HG02852 (cell line): ENCODE results near the gene CCDC39.

Experiments used
- ATAC-seq: cut with Tn5 transposase; IDR thresholded peaks from one replicate; pipeline ENCODE4 v1.9.1; 2021; ENCODE audit warnings: mild to moderate bottlenecking, moderate library complexity; ENCODE audit not compliant: unreplicated experiment

The CCDC39 gene

DNA sequence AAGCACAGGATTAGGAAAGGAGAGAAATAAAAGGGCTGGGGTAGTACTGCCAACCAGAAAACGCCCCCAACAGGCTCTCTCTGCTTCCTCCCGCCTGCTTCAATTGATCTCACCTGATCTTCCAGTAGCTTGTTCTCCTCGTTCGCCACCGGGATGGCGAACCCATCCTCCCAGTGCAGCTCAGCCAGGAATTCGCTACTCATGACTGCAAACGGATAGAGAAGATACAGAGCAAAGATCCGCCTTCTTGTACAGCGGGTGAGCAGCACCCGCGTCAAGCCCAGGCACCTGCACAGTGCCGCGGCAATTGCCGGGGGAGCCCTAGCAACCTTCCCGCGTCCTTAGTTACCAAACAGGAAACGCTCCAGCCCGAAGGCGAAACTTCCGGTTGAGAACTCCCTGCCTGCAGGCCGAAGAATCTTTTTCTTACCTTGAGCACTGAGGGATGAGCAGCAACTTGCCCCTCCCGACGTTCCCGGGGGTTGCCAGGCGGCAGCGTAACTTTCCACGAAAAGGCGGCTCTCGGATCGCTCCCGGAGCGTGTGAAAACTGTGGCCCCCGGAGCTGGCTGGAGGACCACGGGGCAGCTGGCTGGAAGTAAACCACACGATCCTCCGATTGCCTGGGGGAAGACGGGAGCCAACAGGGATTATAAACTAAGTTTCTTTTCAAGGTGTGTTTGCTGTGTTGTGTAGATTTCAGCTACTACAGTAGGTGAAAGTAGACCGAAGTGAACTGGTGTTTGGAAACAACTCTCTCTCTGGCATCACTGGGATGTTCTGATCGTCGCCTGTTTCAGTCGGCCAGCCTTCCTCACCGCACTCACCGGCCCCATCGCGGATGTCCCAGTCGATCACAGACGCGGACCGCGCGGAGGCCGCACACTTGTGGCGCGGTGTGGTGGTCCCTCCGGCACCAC lies at the start of gene CCDC39:
Gene CCDC39 (minus strand): TSS at position 312 of the 919 bp plus-strand sequence. CDS start 109 bp downstream, at position 203.
- peak; percentile 96 for ATAC-seq

DNA sequence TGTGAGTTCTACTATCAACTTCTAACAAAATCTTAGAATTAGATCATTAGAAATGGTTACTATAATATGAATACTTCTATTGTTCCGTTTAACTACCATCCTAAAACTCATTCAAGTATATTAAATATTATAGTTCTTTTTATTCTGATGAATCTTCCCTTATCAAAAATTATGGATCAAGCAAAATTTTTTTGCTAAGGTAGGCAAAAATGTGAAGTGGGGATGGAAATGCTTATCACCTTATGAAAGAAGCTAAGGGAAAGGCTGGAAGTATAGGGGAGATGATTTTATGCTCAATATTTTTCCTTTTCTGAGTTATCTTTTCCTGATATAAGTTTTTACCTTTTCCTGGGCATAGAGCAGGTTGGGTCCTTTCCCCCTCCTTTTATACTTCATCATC lies 40.7 kb upstream of the CCDC39 start:
- no peak for ATAC-seq

DNA sequence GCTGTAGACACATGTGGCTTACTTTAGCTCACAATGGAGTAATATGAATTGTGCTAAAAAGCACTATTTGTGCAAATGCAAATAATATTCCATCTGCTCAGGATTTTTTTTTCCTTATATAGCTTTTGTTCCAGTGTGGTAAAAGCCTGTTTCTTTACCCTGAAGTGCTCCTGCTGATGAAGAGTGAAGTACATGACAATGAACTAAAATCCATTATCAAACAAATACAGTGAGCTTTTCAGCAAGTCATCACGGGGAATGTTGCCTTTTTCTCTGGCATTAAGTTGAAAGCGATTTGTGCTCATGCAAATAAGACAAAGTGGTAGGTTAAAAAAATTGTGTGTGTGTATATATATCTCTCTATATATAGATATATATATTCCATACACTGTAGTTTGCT lies 28.6 kb upstream of the CCDC39 start:
- no peak for ATAC-seq

DNA sequence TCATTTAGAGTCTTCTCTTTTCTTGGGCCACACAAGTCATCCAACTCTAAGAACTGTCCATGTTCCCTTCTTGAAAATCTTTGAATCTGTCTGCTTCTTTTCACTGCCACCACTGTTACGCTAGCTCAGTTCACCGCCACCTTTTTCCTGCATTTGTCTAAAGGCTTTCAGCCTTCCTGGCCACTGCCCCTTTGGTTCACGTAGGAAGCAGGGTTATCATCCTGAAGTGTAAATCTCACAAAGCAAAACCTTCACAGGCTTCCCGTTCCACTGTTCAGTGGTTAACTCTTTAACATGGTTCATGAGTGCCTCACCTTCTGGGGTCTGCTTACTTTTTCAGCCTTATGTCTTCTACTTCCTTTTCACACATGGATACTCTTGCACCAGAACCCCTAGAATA lies 26.3 kb upstream of the CCDC39 start:
- no peak for ATAC-seq

GRCh38 chr3:180704532-180704931 lies 25.2 kb upstream of the CCDC39 start:
- ATAC-seq: no peak

- ATAC-seq: no peak
Measured at GRCh38 chr3:180700941-180701340, 21.7 kb upstream of the CCDC39 start.

DNA sequence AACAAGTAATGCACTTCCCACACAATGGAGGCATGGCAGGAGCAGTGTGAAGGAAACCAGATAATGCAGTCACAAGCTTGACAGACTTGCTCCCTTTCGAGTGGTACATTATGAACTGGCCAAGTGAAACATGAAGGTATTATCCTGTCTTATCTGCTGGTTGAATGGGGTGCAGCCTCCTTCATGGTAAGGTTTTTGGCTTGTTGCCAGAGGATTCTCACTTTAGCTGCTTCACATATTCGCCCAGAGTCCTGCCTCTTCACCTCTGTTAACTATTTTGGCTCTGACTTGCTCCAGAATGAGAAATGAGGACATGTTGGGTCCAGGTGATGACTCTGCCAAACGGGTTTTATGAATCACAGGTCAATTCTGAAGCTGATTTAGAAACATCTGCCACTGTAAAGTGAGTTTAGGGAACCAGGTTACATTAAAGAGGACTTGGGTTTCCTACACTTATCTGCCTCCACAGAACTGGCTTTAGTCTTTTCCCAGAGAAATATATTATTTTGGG lies 19.5 kb upstream of the CCDC39 start:
- ATAC-seq: no peak

- ATAC-seq: no peak
Measured at GRCh38 chr3:180694321-180694720, 15.0 kb upstream of the CCDC39 start.

DNA sequence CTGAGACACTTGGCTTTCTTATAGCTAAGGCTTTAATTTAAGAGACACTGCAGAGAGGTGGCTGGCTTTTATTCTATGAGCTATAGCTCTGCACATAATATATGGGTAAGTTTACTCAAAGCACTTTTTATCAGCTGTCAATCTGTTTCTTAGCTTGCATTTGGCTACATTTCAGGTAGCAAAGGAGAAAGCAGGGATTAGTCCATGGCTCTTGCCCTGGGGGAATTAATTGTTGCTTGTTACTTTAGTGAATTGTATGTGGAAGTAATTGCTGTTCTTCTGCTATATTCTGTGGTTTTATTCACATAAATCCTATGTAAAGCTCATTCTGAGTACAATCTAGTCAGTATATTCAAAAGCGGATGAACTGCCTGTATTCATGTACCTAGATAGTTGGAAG lies 14.4 kb upstream of the CCDC39 start:
- no peak for ATAC-seq

DNA sequence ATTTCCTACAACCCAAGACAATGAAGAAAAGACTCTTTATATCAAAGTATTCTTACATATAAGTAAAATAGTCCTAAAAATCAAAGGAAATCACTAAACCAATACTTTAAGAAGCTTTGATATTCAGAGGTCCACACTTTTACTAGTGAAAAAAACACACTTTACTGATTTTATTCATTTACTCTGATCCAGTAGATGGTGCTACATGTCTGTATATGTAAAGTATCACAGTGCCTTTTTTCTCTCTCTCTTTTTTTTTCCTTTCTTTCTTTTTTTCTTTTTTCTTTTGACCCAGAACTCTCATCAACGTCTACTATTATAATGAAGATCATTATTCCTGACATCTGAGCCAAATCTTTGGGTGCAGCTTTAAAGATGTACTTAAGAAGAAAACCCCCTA lies 10.8 kb upstream of the CCDC39 start:
- no peak for ATAC-seq

DNA sequence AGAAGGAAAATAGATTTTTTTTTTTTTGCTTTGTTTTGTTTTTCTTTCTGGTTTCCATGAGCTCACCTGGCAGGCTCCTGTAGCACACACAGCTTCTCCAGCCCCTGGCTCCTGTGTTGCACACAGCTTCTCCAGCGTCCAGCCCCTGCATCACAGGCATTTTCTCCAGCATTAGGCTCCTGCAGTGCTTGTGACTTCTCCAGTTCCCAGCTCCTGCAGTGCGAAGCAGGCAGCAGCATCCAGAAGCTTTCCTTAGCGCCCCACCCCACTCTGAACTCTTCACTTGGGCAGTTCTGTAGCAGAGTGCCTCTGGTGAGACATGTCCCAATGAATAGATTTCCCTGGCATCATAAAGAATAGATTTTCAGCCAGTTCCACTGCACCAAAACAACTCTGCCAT lies 5.5 kb upstream of the CCDC39 start:
- ATAC-seq: no peak

GRCh38 chr3:180683816-180684215 lies 4.5 kb upstream of the CCDC39 start:
- no peak for ATAC-seq

DNA sequence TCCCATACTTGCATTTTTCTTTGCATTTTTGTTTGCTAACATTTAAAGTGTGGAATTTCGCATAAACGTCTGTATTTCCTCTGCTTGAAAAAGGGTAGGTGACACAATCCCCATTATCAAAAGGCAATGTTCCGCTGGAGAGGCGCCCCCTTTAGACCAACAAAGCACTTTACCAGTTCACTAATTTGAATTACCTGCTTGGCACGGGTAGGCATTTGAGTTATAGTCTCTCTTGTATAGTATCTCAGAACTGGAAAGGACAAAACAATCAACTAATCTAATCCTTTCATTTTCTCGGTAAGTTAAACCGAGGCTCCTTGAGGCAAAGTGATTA lies 775 bp upstream of the CCDC39 start:
- ATAC-seq: peak; percentile 30

- ATAC-seq: no peak
Measured at GRCh38 chr3:180678231-180678630, 1.1 kb downstream of the CCDC39 start.

GRCh38 chr3:180661444-180661843 lies 17.8 kb downstream of the CCDC39 start:
- ATAC-seq: no peak

GRCh38 chr3:180657094-180657493 lies 22.2 kb downstream of the CCDC39 start:
- no peak for ATAC-seq

- ATAC-seq: no peak
Measured at GRCh38 chr3:180656406-180656805, 22.9 kb downstream of the CCDC39 start.

DNA sequence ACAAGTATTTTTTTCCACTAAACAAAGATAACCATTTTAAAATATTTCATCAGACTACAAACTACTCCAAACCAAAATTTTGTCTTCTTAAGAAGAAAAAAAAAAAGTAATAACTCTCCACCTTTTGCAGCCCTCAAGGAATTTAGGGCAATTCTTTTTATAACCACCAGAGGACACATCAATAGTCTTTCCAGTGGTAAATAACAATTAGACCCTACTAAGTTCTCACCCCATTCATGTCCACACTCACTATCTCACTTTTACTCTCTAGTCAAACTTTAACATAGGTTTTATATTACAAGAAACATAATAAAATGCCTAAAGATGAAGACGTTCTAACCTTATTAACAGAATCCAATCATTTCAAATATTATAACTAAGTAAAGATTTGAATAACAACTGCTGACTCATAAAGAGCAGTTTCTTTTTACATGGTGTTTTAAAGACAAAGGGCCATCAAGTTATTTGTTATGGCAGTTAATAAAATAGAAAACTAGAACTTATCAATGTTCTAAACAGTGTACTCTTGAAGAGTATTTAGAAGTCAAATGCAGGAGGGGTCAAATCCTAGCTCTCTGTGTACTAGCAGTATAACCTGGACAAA lies 33.0 kb downstream of the CCDC39 start:
- peak; percentile 65 for ATAC-seq

DNA sequence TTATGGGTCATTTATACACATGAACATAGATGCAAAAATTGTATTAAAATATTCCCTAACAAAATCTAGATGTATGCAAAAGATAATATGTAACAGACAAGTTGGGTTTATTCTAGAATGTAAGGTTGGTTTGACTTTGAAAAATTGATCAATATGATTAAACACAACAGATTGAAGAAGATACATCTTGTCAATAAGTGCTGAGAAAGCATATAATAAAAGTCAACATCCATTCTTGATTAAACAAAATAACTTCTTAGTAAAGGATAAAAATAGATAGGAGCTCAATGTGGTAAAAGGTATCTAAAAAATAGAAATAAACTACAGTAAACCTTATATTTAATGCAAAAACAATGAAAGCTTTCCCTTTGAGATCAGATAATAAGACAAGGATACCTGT lies 38.3 kb downstream of the CCDC39 start:
- ATAC-seq: no peak

- ATAC-seq: no peak
Measured at GRCh38 chr3:180633722-180634121, 45.6 kb downstream of the CCDC39 start.

- ATAC-seq: no peak
Measured at GRCh38 chr3:180631317-180631716, 48.0 kb downstream of the CCDC39 start.

- ATAC-seq: no peak
Measured at GRCh38 chr3:180630371-180630770, 48.9 kb downstream of the CCDC39 start.
